HUES6 (cell line): ENCODE measurements around the gene ABCA7.

ENCODE experiments used
- H3K27ac ChIP-seq: 2 replicates; pipeline ENCODE4 v1.7.0; 2013; ENCODE audit warnings: low read depth, mild to moderate bottlenecking, low read length, inconsistent platforms
- H3K27me3 ChIP-seq: 2 replicates; pipeline ENCODE4 v1.6.1; 2013; ENCODE audit warnings: low read length; ENCODE audit not compliant: control insufficient read depth, insufficient read depth
- H3K36me3 ChIP-seq: 2 replicates; pipeline ENCODE4 v1.6.1; 2013; ENCODE audit warnings: low read length; ENCODE audit not compliant: control insufficient read depth, insufficient read depth
- H3K4me1 ChIP-seq: 2 replicates; pipeline ENCODE4 v1.6.1; 2013; ENCODE audit warnings: low read length; ENCODE audit not compliant: control insufficient read depth, insufficient read depth
- H3K4me3 ChIP-seq: 2 replicates; pipeline ENCODE4 v1.5.1; 2013; ENCODE audit warnings: low read depth, low read length
- H3K9ac ChIP-seq: one replicate; pipeline ENCODE4 v1.6.1; 2013; ENCODE audit warnings: mild to moderate bottlenecking, low read length
- H3K9me3 ChIP-seq: 2 replicates; pipeline ENCODE4 v1.6.1; 2013; ENCODE audit warnings: low read depth, low read length; ENCODE audit not compliant: control insufficient read depth, insufficient read depth

The ABCA7 gene

DNA sequence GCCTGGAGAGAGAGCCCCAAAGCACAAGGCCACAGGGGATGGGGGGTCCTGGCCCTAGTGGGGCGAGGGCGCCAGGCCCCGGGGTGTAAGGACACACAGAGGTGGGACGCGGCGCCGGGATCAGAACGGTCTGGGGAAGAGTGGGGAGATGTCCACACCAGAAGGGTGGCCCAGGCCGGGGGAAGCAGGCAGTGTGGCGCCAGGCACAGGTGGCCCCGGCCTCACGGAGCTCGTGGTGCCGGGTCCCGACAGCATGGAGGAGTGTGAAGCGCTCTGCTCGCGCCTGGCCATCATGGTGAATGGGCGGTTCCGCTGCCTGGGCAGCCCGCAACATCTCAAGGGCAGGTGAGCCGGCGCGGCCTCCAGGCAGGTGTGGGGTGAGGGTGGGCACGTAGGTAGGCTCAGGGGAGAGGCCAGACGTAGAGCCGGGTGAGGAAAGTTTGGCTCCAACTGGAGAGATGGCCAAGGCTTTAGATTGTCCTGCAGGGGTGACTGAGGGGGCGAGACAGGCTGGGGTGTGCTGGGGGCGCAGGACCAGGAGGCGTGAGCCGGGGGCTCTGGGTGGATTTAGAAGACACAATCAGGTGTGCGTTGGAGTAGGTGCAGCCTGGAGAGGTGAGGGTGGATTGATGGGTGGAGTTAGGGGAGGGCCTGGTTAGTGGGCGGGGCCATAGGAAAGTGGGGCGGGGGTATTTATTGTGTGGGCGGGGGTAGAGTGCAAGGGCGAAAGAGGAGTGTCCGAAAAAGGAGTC lies 24.2 kb downstream of the ABCA7 start:
- Histone ChIP-seq H3K27ac (no peak overlapping the region), H3K4me3 (peak overlapping the region; percentile 57)

GRCh38 chr19:1064661-1065605 lies 25.0 kb downstream of the ABCA7 start:
- Histone ChIP-seq H3K9me3 (no peaks in the 10 kb centered on the region), H3K4me1 (peaks cover 35% of the 10 kb centered on the region), H3K4me3 (peak overlapping the region; percentile 57), H3K9ac (peak overlapping the region; percentile 39), H3K36me3 (no peaks in the 10 kb centered on the region), H3K27ac (no peak overlapping the region), H3K27me3 (peaks cover 36% of the 10 kb centered on the region)

More for the DNA sequence above, 24.2 kb downstream of the ABCA7 start:
- no peaks in the 10 kb centered on the region for H3K9me3 ChIP-seq
- H3K27me3 ChIP-seq = peaks cover 28% of the 10 kb centered on the region
- H3K36me3 ChIP-seq = no peaks in the 10 kb centered on the region
- H3K4me1 ChIP-seq = peaks cover 35% of the 10 kb centered on the region
- peak overlapping the region; percentile 26 for H3K9ac ChIP-seq

DNA sequence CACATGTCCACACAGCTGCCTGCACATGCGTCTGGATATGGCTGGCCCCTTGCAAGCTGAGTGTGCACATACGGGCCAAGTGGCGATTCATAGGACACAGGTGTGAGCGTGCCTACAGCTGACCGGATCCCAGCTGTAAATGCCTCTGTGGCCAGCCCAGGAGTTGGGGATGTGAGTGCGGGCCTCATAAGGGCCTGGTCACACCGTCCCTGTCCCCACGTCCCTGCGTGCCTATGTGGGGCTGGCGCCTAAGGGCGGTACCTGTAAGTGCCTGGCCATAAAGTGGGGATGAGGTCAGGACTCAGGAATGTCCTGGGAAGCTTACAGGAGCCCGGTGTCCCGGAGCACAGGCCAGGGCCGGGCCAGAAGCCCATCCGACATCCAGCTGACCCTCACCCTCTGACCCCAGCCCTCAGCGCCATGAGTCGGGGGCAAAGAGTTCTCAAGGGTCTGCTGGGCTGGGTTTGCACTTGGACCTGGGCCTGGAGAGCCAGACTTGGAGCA lies 25.8 kb downstream of the ABCA7 start:
- Histone ChIP-seq H3K4me3 (peak overlapping the region; percentile 57; the same call in 1 of the 2 replicates), H3K36me3 (no peaks in the 10 kb centered on the region), H3K9me3 (no peaks in the 10 kb centered on the region), H3K27ac (no peak overlapping the region; the same call in 1 of the 2 replicates), H3K4me1 (peaks cover 35% of the 10 kb centered on the region), H3K9ac (peak overlapping the region; percentile 61), H3K27me3 (peaks cover 40% of the 10 kb centered on the region)

DNA sequence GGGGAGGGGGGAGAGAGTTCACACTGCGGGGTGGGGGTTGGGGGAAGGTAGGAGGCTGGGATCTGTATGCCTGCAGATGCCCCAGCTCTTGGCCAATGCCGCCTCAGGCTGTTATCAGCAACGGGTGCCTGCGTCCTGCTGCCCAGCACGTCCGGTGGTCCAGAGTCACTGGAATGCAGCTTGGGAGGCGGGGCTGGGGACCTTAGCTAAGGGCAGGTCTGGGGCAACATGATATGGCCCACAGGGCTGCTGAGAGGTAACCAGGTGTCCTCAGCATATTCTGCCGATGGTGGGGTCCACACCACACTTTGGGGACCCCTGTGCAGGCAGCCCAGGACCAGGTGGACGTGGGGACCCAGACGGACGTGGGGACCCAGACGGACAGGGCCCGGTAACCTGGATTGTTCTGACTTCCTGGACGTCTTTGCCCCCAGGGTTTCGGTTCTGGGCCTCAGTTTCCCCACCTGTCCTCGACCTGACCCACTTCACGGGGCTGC lies 26.4 kb downstream of the ABCA7 start:
- peaks cover 47% of the 10 kb centered on the region for H3K27me3 ChIP-seq
- H3K4me3 ChIP-seq = peak overlapping the region; percentile 64
- H3K9ac ChIP-seq = peak overlapping the region; percentile 61
- H3K9me3 ChIP-seq = no peaks in the 10 kb centered on the region
- H3K36me3 ChIP-seq = no peaks in the 10 kb centered on the region
- peaks cover 39% of the 10 kb centered on the region for H3K4me1 ChIP-seq
- no peak overlapping the region; the same call in 1 of the 2 replicates for H3K27ac ChIP-seq

DNA sequence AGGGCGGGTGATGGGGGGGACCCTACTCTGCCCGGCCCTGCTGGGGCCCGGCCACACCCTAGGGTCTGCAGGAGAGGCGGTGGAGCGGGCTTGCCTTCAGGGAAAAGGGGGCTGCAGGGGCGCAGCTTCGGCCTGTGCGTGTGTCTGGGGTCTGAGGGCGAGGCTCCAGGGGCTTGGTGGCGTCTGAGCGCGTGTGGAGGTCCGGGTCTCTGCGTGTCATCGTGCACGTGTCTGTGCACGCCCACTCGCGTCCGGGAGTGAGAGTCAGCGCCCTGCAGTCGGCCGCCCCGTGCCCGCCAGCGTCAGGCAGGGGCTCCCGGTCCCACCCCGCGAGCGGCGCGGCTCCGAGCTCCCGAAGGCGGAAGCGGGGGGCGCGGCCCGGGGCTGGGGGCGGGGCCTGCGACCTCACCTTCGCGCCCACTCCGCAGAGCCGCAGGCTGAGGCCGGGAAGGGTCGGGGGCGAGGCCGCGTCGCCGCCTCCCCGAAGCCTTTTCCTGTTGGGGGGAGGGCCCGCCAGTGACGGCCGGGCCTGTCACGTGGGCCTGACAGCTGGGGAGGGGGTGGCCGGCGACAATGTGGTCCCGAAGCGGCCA lies 26.9 kb downstream of the ABCA7 start, which contains the start of gene ARHGAP45:
Gene ARHGAP45 (plus strand): TSS at position 420 of the 593 bp plus-strand sequence. CDS start 239 bp downstream, outside the sequence.
- Histone ChIP-seq H3K27me3 (peaks cover 52% of the 10 kb centered on the region), H3K36me3 (no peaks in the 10 kb centered on the region), H3K4me3 (peak within 1 kb of the TSS; percentile 64), H3K9ac (peak within 1 kb of the TSS; percentile 61), H3K9me3 (no peaks in the 10 kb centered on the region), H3K27ac (no peak within 1 kb of the TSS; the same call in 1 of the 2 replicates), H3K4me1 (peaks cover 39% of the 10 kb centered on the region)

- no peak overlapping the region for H3K27ac ChIP-seq
- peak overlapping the region; percentile 64 for H3K4me3 ChIP-seq
Observed at GRCh38 chr19:1067341-1067957, 27.5 kb downstream of the ABCA7 start.

DNA sequence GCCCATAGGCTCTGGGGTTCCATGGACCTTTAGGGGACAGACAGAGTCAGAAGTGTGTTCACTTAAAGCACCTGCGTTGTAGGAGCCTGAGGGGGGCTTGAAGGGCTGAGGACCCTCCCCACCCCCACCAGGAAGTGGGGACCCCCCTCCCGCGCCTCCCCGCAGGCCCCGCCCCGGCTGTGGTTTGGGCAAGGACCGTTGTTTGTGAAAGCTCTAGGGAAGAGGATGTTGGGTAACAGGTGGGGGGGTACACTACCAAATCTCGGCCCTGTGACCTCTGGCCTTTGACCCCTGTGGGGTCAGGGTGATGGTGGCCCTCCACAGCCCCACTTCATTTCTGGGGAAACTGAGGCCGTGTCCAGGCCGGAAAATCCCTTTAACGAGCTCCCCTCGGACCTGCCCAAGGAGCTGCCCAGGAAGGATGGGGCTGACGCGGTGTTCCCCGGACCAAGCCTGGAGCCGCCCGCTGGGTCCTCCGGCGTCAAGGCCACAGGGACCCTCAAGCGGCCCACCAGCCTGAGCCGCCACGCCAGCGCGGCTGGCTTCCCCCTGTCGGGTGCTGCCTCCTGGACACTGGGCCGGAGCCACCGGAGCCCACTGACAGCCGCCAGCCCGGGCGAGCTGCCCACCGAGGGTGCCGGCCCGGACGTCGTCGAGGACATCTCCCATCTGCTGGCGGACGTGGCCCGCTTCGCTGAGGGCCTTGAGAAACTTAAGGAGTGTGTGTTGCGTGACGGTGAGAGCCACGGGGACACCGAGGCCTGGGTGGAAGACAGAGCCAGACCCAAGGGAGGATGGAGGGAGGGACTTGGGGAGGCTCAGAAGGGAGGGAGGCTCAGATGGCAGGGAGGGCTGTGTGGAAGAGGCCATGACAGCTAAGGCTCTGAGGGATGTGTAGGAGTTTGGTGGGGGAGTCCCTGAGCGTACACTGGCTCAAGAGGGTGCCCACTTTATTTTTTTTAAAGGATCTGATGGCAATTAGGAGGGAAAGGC lies 28.4 kb downstream of the ABCA7 start:
- no peak overlapping the region for H3K4me3 ChIP-seq
- no peaks in the 10 kb centered on the region for H3K9me3 ChIP-seq

More at GRCh38 chr19:1067341-1067957, 27.5 kb downstream of the ABCA7 start:
- Histone ChIP-seq H3K9me3 (no peaks in the 10 kb centered on the region), H3K9ac (no peak overlapping the region), H3K36me3 (no peaks in the 10 kb centered on the region), H3K4me1 (peaks cover 35% of the 10 kb centered on the region), H3K27me3 (peaks cover 58% of the 10 kb centered on the region)

GRCh38 chr19:1069009-1069779 lies 29.3 kb downstream of the ABCA7 start:
- H3K27ac ChIP-seq = no peak overlapping the region
- no peak overlapping the region for H3K9ac ChIP-seq
- H3K4me1 ChIP-seq = peaks cover 25% of the 10 kb centered on the region
- no peak overlapping the region for H3K4me3 ChIP-seq
- H3K27me3 ChIP-seq = peaks cover 58% of the 10 kb centered on the region
- no peaks in the 10 kb centered on the region for H3K9me3 ChIP-seq
- peaks cover 9% of the 10 kb centered on the region for H3K36me3 ChIP-seq

More for the DNA sequence above, 28.4 kb downstream of the ABCA7 start:
- Histone ChIP-seq H3K4me1 (peaks cover 33% of the 10 kb centered on the region), H3K27me3 (peaks cover 58% of the 10 kb centered on the region), H3K27ac (no peak overlapping the region), H3K9ac (no peak overlapping the region), H3K36me3 (peaks cover 1% of the 10 kb centered on the region)

DNA sequence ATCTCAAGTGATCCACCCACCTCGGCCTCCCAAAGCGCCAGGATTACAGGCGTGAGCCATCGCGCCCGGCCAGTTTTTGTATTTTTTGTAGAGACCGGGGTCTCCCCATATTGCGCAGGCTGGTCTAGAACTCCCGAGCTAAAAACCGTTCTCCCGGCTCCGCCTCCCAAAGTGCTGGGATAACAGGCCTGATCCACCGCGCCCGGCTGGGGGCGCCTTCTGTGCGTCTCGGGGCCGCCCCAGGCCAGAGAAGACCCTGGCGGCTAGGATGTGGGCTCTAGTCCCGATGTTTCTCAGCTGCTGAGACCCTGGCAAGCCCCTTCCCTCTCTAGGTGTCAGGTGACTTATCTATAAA lies 30.6 kb downstream of the ABCA7 start:
- Histone ChIP-seq H3K4me1 (peaks cover 17% of the 10 kb centered on the region), H3K4me3 (peak overlapping the region; percentile 69), H3K9ac (no peak overlapping the region), H3K27ac (no peak overlapping the region), H3K27me3 (peaks cover 54% of the 10 kb centered on the region), H3K36me3 (peaks cover 12% of the 10 kb centered on the region), H3K9me3 (no peaks in the 10 kb centered on the region)
